Activated CD4-positive, CD25-positive, alpha-beta regulatory T cell treated with anti-CD3 and anti-CD28 coated beads, Interleukin-2, amount 50 U/mL, for 72 hours (primary cell): ENCODE results near the gene CAPZA3.
"Not testable (repeated sequence)": the region's sequence is repeated elsewhere in the genome, so short reads cannot be mapped to it uniquely, and the experiment has no call there.

Source experiments
- DNase-seq: peaks from one replicate; pipeline ENCODE4 v3.0.0; 2021

Gene CAPZA3

GRCh38 chr12:18737819-18738218 lies at the start of gene CAPZA3, which contains the start of gene PLCZ1:
Gene CAPZA3, plus strand, starts transcription at chr12:18738119. Its CDS starts 150 bp downstream, at chr12:18738269.
Gene PLCZ1, minus strand, starts transcription at chr12:18738012. Its CDS starts 641 bp downstream, at chr12:18737371.
- no peak for DNase-seq

DNA sequence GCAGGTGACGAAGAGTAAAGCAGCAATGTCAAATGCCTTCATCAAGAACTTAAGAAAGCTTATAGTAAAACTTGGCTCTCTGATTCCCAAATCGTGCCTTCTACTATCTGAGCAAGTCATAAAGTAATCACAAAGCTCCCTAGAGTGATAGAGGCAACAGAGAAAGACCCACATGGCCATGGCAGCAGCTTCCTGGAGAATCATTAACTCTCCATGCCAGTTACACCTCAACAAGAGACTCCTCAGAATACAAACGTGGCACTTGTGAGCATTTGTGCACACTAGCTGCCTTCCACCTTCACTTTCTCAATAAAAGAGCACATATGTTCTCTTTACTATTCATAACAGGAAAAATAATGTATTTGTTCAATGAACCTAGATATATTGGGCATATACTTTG lies 48.1 kb upstream of the CAPZA3 start:
- DNase-seq: no peak

- DNase-seq: no peak
These were observed 47.3 kb upstream of the CAPZA3 start for GRCh38 chr12:18690653-18691052.

- DNase-seq: not testable (repeated sequence)
These were observed 43.9 kb upstream of the CAPZA3 start for GRCh38 chr12:18693986-18694385.

GRCh38 chr12:18696971-18697602 lies 40.8 kb upstream of the CAPZA3 start:
- no peak for DNase-seq

DNA sequence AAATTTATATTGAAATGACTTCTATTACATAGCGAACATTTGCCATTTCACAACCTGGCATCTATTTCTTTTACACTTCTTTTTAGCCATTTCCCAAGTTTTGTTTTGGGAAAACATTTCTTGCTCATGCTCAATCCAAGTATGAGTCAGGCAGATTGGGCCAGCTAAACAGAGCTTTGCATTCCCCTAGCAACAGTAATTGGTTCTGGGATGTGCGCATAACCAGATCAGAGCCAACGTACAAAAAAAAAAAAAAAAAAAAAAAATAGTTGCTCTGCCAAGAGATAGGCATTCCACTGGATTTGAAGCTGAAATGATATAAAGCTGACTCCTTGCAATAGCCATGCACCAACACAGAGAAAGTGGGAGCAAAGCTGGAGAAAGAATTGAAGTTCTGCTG lies 37.6 kb upstream of the CAPZA3 start:
- no peak for DNase-seq

GRCh38 chr12:18703321-18703720 lies 34.6 kb upstream of the CAPZA3 start:
- DNase-seq: no peak

DNA sequence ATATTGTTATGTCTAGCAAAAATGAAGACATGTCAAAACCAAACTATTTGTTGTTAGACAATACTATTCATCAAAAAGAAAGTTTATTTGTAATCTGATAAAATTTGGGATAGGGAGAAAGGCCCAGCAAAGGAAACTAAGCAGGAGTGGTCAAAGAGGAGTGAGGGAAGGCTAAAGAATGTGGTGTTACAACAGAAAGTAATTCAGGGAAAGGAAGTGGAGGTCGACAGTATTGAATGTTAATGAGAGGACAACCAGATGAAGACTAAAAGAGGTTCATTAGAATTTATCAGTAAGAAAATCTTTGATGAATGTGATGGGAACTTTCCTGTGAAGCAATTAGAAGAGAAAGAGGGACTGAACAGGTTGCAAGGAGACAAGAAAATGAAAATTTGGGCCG lies 34.0 kb upstream of the CAPZA3 start:
- no peak for DNase-seq

DNA sequence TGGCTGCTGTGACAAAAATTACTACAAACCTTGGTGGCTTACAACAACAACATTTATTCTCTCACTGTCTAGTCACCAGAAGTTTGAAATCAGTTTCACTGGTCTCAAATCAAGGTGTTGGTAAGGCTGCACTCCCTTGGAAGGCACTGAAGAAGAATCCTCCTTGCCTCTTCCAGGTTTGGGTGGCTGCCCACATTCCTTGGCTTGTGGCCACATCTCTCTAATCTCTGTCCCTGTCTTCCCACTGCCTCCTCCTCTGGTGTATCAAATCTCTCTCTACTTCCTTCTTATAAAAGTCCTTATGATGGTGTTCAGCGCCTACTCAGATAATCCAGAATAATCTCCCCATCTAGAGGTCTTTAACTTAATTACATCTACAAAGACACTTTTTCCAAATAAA lies 31.1 kb upstream of the CAPZA3 start:
- no peak for DNase-seq

DNA sequence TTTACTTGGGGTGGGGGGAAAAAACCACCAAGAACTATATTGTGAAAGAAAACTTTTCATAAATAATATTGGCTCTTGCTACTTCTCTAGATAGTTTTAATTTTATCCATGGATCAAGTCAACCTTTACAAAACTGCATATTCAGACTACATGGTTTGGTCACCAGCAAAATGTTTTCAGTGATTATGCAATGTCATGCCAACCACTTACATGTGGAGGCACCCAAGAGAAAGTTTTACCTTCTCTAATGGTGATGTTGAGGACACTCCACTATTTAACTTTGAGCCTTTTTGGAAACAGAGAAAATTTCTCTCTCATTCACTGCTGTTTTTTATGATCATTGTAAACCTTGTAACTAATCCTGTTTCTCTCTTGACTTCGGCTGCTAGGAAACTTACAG lies 21.7 kb upstream of the CAPZA3 start:
- no peak for DNase-seq

DNA sequence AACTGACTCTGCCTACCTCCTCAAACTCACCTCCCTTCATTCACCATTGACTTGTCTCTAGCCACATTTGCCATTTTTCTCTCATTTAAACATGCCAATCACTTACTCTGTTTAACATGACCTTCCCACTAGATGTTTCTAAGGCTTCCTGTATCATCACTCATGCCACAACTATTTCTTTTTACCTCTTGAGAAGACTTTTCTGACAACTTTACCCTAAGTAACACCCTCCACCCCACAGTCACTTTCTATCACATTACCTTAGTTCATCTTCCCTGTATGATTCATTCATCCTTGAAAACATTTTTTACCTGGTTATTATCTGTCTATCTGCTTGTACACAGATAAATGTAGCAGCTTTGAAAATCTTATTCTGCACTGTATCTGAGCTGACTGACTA lies 19.5 kb upstream of the CAPZA3 start:
- DNase-seq: no peak

DNA sequence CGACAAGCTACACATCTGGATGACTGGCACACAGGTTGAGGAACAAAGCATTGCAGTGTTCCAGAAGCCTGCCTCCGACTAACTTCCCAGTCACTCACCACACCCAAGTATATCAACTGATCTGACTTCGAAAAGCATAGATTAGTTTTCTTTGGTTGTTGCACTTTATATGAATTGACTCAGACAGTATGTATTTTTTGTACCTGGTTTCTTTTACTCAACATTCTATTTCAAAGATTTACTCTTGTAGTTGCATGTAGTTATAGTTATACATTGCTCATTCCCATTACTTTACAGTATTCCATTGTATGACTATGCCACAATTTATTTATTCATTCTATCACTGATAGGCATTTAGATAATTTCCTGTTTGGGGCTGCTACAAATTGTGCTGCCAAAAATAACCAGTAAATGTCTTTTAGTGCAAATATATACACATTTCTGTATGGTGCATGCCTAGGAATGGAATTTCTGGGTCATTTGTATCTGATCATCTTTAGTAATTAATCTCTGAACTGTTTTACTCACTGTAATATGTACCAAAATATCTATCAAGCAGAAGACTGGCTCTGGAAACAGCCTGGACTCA lies 17.9 kb upstream of the CAPZA3 start:
- DNase-seq: no peak

DNA sequence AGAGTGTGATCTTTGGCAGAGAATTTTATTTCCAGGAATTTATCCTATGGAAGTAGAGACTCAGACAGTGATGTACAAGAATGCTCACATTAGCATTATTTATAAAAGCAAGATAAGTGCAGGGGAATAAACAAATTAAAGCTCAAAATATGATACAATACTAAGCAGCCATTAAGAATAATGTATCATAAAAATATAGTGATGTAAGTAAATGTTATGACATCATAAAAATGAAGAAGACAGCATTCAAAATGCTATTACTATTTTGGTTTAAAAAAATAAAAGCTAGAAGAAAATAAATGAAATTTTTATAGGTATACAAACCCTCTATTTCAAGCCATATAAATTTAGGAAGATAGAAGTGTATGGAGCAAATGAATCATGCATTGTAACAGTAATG lies 17.2 kb upstream of the CAPZA3 start:
- DNase-seq: no peak

- no peak for DNase-seq
These were observed 16.5 kb upstream of the CAPZA3 start for GRCh38 chr12:18721452-18721851.

- no peak for DNase-seq
These were observed 14.2 kb upstream of the CAPZA3 start for GRCh38 chr12:18723752-18724151.

- no peak for DNase-seq
These were observed 6.8 kb upstream of the CAPZA3 start for GRCh38 chr12:18731156-18731555.

DNA sequence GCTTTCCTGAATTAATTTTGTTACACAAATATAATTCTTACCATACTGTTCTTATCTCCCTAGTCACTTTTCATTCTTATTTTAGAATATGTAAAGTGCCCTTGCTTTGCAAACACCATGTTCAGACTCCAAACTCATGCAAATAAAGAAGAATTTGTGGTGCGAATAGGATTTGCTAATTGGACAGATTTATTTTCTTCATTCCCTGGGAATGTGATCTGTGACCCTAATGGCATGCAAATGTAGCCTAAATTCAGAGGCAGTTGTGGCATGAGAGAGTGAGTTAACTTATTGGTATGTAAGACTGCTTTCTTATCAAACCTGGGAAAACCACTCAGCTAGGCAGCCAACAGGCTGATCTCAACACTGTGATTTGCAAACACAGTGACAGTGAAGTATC lies 10.0 kb downstream of the CAPZA3 start:
- no peak for DNase-seq

DNA sequence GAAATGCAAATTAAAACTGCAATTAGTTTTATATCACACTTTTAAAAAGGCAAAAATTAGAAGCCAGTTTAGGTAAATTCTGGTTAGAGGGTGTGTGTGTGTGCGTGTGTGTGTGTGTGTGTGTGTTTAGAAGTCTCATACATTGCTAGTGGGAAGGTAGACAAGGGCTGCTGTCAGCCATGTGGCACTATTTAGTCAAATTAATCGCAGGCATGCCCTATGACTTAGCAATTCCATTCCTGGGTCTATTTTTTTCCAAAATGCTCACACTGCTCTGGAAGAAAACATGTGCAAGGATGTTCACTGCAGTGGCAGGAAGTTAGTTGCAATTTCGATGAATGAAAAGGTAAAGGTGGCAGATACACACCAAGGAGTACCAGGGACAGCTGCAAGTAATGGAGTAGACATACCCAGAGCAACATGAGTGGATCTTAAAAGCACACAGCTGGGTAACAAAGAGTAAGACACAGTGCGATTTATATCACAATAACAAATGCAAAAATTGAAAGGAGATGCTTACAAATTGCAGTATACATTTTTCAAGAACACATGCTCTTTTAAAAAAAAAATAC lies 11.6 kb downstream of the CAPZA3 start:
- DNase-seq: no peak

DNA sequence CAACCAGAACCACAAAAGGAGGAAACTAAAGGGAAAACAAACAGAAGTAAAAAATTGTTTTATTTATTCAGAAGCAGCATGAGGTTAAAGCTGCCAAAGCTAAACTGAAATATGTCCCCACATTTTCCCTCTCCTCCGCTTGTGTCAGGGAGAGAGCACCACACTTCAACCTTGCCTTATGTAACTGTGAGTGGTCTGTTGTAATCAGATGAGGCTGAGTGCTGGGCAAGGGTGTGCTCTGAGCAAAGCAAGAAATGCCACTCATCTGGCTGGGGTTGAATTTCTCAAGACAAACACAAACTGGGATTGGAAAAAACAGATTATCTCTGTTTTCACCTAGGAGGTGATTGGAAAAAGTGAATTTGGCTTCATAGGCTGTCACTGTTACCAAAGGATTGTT lies 12.2 kb downstream of the CAPZA3 start:
- DNase-seq: no peak

- DNase-seq: no peak
These were observed 13.9 kb downstream of the CAPZA3 start for GRCh38 chr12:18751866-18752265.

GRCh38 chr12:18752280-18752920 lies 14.5 kb downstream of the CAPZA3 start:
- no peak for DNase-seq

GRCh38 chr12:18752947-18753346 lies 15.0 kb downstream of the CAPZA3 start:
- no peak for DNase-seq

GRCh38 chr12:18753481-18754123 lies 15.7 kb downstream of the CAPZA3 start:
- no peak for DNase-seq
